Ovary (tissue), 3 donors: ENCODE measurements around the gene MX2.

ENCODE experiments used
- CTCF ChIP-seq, 3 donors: fragments of 450-650 bp in 2 of 3; fragments of 200-600 bp in 1 of 3; IDR thresholded peaks; one replicate each; pipeline versions ENCODE4 v1.5.1 to v1.8.0; 2016 to 2022; ENCODE audit warnings: antibody characterized with exemption in 3 of 3, mild to moderate bottlenecking in 1 of 3
- EP300 ChIP-seq: sonication (generic); formaldehyde crosslinking; IDR thresholded peaks from one replicate; pipeline ENCODE4 v1.6.1; 2017; ENCODE audit warnings: antibody characterized with exemption
- POLR2A ChIP-seq: fragments of 450-650 bp; IDR thresholded peaks from one replicate; pipeline ENCODE4 v1.6.1; 2017; ENCODE audit warnings: antibody characterized with exemption, mild to moderate bottlenecking, moderate library complexity
- donor health status: DM: no; HTN: no; CAD: no.

GRCh38 chr21:41419921-41420862 lies 58.4 kb downstream of the MX2 start:
- TF ChIP-seq CTCF (IDR thresholded peaks at IDR 0.05) (no peak), POLR2A (no peak), EP300 (no peak)
